Natural killer cell (primary cell): ENCODE measurements around the gene HSPD1. TPM values are rescaled to one million over a fixed set of nuclear protein-coding genes. Genes with fewer than 3 reads are reported as not detected.

Experiments used
- ATAC-seq, 3 donors: fragments of 150-1000 bp in 2 of 3; fragments of 200-7000 bp in 1 of 3; cut with Tn5 transposase; 1 replicate in 1 of 3; 2 replicates in 2 of 3; pipeline ENCODE4 v1.10.0; 2021; ENCODE audit warnings: mild to moderate bottlenecking in 2 of 3, moderate library complexity in 2 of 3
- DNase-seq, 2 donors: peaks; one replicate each; pipeline versions ENCODE4 v3.0.0 to v3.0.0-alpha.2; 2013 to 2021; ENCODE audit warnings: mixed read lengths in 1 of 2
- H3K27ac ChIP-seq: one replicate; pipeline ENCODE4 v1.5.1; 2013; ENCODE audit warnings: mild to moderate bottlenecking, low read length
- H3K27me3 ChIP-seq: one replicate; pipeline ENCODE4 v1.6.1; 2013; ENCODE audit warnings: low read length; ENCODE audit not compliant: control insufficient read depth, insufficient read depth
- H3K36me3 ChIP-seq: one replicate; pipeline ENCODE4 v1.6.1; 2013; ENCODE audit warnings: low read length; ENCODE audit not compliant: control insufficient read depth, insufficient read depth
- H3K4me1 ChIP-seq: one replicate; pipeline ENCODE4 v1.6.1; 2013; ENCODE audit warnings: low read length; ENCODE audit not compliant: control insufficient read depth, insufficient read depth
- H3K4me3 ChIP-seq: one replicate; pipeline ENCODE4 v1.5.1; 2013; ENCODE audit warnings: low read length
- H3K9me3 ChIP-seq: one replicate; pipeline ENCODE4 v1.6.1; 2013; ENCODE audit warnings: low read length; ENCODE audit not compliant: control insufficient read depth, insufficient read depth
- H3K27ac Mint-ChIP-seq, 2 donors: one replicate each; pipeline ENCODE4 v1.8.0; 2022; ENCODE audit warnings: mild to moderate bottlenecking in 2 of 2, mixed read lengths in 2 of 2, moderate library complexity in 1 of 2
- H3K27me3 Mint-ChIP-seq, 2 donors: one replicate each; pipeline ENCODE4 v1.8.0; 2022; ENCODE audit warnings: low read depth in 2 of 2, mixed read lengths in 2 of 2
- H3K36me3 Mint-ChIP-seq: one replicate; pipeline ENCODE4 v1.8.0; 2022; ENCODE audit warnings: mixed read lengths
- H3K4me1 Mint-ChIP-seq, 2 donors: one replicate each; pipeline ENCODE4 v1.8.0; 2022; ENCODE audit warnings: mixed read lengths in 2 of 2
- H3K4me3 Mint-ChIP-seq: one replicate; pipeline ENCODE4 v1.8.0; 2022; ENCODE audit warnings: mild to moderate bottlenecking, moderate library complexity, mixed read lengths
- H3K9me3 Mint-ChIP-seq, 2 donors: one replicate each; pipeline ENCODE4 v1.8.0; 2022; ENCODE audit warnings: mixed read lengths in 2 of 2
- WGBS: methylation state at CpG from one replicate; pipeline ENCODE4 v1.1.7; 2013; ENCODE audit warnings: missing lambda C conversion rate; ENCODE audit not compliant: insufficient coverage; 5-methylcytosine and 5-hydroxymethylcytosine counted together
- intact Hi-C: fragments of 100-400 bp; cut with micrococcal nuclease; formaldehyde crosslinking; loops from one replicate; pipeline ENCODE4 v1.14.2; 2022
- total RNA-seq, 4 donors: library from RNA; stranded (reverse); fragments of 120-200 nt in 1 of 4; gene quantifications; one replicate each; pipeline versions ENCODE4 v1.2.3 to v1.2.4, GENCODE V29; 2013 to 2022
- TF ChIP-seq, protein P1 (sequence below): fragments of 200-600 bp; IDR thresholded peaks from one replicate; pipeline ENCODE4 v1.8.0; 2022; ENCODE audit warnings: antibody characterized with exemption

HSPD1 gene
- total RNA-seq, 3 donors from 2014 or later (not counting 1 experiment from before 2014, with no cell fraction given): 79.7 to 130 (median 113) TPM

DNA sequence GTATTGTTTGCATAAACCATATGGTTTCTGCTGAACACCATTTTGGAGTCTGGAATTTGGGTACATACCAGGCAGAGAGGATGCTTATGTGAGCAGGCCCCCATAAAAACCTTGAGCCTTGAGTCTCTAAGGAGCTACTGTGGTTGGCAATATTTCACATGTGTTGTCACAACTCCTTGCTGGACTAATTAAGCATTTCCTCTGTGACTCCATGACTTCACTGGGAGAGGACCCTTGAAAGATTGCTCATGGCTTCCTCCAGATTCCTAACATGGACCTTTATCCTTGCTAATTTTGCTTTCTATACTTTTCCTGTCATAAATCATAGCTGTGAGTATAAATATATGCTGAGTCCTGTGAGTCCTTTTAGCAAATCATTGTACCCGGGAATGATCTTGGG, 53.9 kb downstream of the HSPD1 start:
- TF ChIP-seq, protein P1, sequence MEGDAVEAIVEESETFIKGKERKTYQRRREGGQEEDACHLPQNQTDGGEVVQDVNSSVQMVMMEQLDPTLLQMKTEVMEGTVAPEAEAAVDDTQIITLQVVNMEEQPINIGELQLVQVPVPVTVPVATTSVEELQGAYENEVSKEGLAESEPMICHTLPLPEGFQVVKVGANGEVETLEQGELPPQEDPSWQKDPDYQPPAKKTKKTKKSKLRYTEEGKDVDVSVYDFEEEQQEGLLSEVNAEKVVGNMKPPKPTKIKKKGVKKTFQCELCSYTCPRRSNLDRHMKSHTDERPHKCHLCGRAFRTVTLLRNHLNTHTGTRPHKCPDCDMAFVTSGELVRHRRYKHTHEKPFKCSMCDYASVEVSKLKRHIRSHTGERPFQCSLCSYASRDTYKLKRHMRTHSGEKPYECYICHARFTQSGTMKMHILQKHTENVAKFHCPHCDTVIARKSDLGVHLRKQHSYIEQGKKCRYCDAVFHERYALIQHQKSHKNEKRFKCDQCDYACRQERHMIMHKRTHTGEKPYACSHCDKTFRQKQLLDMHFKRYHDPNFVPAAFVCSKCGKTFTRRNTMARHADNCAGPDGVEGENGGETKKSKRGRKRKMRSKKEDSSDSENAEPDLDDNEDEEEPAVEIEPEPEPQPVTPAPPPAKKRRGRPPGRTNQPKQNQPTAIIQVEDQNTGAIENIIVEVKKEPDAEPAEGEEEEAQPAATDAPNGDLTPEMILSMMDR: no peak
- Histone ChIP-seq H3K36me3 (no peaks in the 10 kb centered on the region), H3K27me3 (no peaks in the 10 kb centered on the region), H3K4me3 (no peak overlapping the region), H3K27ac (no peak overlapping the region), H3K4me1 (no peaks in the 10 kb centered on the region), H3K9me3 (no peaks in the 10 kb centered on the region)
- intact Hi-C loops: no loop called here
- no peaks in the 10 kb centered on the region for H3K9me3 Mint-ChIP-seq
- H3K4me3 Mint-ChIP-seq: no peak overlapping the region
- peaks cover 4 to 16% of the 10 kb centered on the region in 2 donors for H3K27me3 Mint-ChIP-seq
- DNase-seq (no peak), ATAC-seq (no peak)
- WGBS: 60% methylated on average over 1 of the region's 1 CpG
- H3K27ac Mint-ChIP-seq: no peak overlapping the region
- no peaks in the 10 kb centered on the region for H3K4me1 Mint-ChIP-seq
- H3K36me3 Mint-ChIP-seq: no peaks in the 10 kb centered on the region

GRCh38 chr2:197442857-197443256, 56.8 kb downstream of the HSPD1 start:
- Histone ChIP-seq H3K9me3 (no peaks in the 10 kb centered on the region), H3K27me3 (no peaks in the 10 kb centered on the region), H3K4me1 (no peaks in the 10 kb centered on the region), H3K4me3 (no peak overlapping the region), H3K36me3 (no peaks in the 10 kb centered on the region), H3K27ac (no peak overlapping the region)
- TF ChIP-seq, protein P1: no peak
- ATAC-seq: no peak
- WGBS: 49% methylated on average over 5 of the region's 5 CpGs
- Mint-ChIP-seq H3K4me3 (no peak overlapping the region), H3K36me3 (no peaks in the 10 kb centered on the region), H3K27ac (no peak overlapping the region), H3K4me1 (no peaks in the 10 kb centered on the region), H3K27me3 (peaks cover 4 to 16% of the 10 kb centered on the region in 2 donors), H3K9me3 (no peaks in the 10 kb centered on the region)
- DNase-seq: no peak
- intact Hi-C loops: no loop called here

GRCh38 chr2:197437380-197437779, 62.3 kb downstream of the HSPD1 start:
- Mint-ChIP-seq H3K9me3 (no peaks in the 10 kb centered on the region), H3K27ac (peak overlapping the region; percentile 11 to 16), H3K4me3 (no peak overlapping the region), H3K36me3 (peaks cover 8% of the 10 kb centered on the region), H3K4me1 (peaks cover 36 to 38% of the 10 kb centered on the region in 2 donors), H3K27me3 (peaks cover 0 to under 1% of the 10 kb centered on the region in 2 donors)
- TF ChIP-seq, protein P1: no peak
- Histone ChIP-seq H3K27ac (no peak overlapping the region), H3K36me3 (no peaks in the 10 kb centered on the region), H3K4me1 (peaks cover 13% of the 10 kb centered on the region), H3K4me3 (no peak overlapping the region), H3K27me3 (no peaks in the 10 kb centered on the region), H3K9me3 (no peaks in the 10 kb centered on the region)
- ATAC-seq (no peak), DNase-seq (no peak)
- 100% methylated on average over 2 of the region's 2 CpGs for WGBS
- intact Hi-C loops: loop anchor here (5.0 kb wide), 1 partner anchor 80 kb away; the partner anchor contains the start of gene MOB4

Other genes starting within 250 kb of the HSPD1 start
- gene ANKRD44, start 189.1 kb downstream of the HSPD1 start, total RNA-seq: 100 to 1,000 TPM; 252 to 376 (median 311) TPM
- gene SF3B1, start 64.8 kb downstream of the HSPD1 start, total RNA-seq: 100 to 1,000 TPM; 387 to 472 (median 447) TPM
- 10 to 100 TPM; 64.6 to 79.2 (median 72.5) TPM for gene COQ10B, start 46.3 kb downstream of the HSPD1 start, total RNA-seq
- 10 to 100 TPM; 47.6 to 70.7 (median 50.7) TPM for gene HSPE1, start 539 bp upstream of the HSPD1 start, total RNA-seq
- 10 to 100 TPM; 27.1 to 40.0 (median 34.9) TPM for gene MOB4, start 16.2 kb upstream of the HSPD1 start, total RNA-seq
- gene RFTN2, start 175.7 kb upstream of the HSPD1 start, total RNA-seq: not detected
- gene MARS2, start 205.5 kb upstream of the HSPD1 start, total RNA-seq: 10 to 100 TPM in 2 of 3 donors, 1 to 10 TPM in 1; 5.7 to 12.2 (median 11.8) TPM